NB4 (cell line): ENCODE measurements around the gene C22orf39.

ENCODE experiments used
- DNase-seq: peaks from one replicate; pipeline ENCODE4 v3.0.0; 2010; ENCODE audit warnings: low read depth
- H3K4me3 ChIP-seq: one replicate; pipeline ENCODE4 v1.5.1; 2011; ENCODE audit warnings: mild to moderate bottlenecking, low read depth, low read length, moderate library complexity
- CTCF ChIP-seq: IDR thresholded peaks from one replicate; pipeline ENCODE4 v1.5.1; 2012; ENCODE audit warnings: low read depth, low read length
- MYC ChIP-seq: IDR thresholded peaks from 2 replicates; pipeline ENCODE4 v1.6.1; 2011; ENCODE audit warnings: low read depth, low read length
- POLR2A ChIP-seq: IDR thresholded peaks from 2 replicates; pipeline ENCODE4 v1.6.1; 2011; ENCODE audit warnings: mild to moderate bottlenecking; ENCODE audit not compliant: insufficient read length; ENCODE audit errors: extremely low read depth
- TF ChIP-seq, protein P1 (sequence below): IDR thresholded peaks from 2 replicates; pipeline ENCODE4 v1.6.1; 2011; ENCODE audit warnings: low read depth, low read length

The C22orf39 gene

GRCh38 chr22:19410941-19411689 is 36.4 kb downstream of the C22orf39 start:
- no peak overlapping the region for H3K4me3 ChIP-seq
- TF ChIP-seq POLR2A (no peak), CTCF (no peak), MYC (no peak)
- TF ChIP-seq, protein P1, sequence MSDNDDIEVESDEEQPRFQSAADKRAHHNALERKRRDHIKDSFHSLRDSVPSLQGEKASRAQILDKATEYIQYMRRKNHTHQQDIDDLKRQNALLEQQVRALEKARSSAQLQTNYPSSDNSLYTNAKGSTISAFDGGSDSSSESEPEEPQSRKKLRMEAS: no peak
- no peak for DNase-seq

- H3K4me3 ChIP-seq: no peak overlapping the region
- DNase-seq: no peak
- TF ChIP-seq CTCF: no peak
- TF ChIP-seq, protein P1: no peak
- TF ChIP-seq POLR2A: no peak
- TF ChIP-seq MYC: no peak
These were observed 39.6 kb downstream of the C22orf39 start for GRCh38 chr22:19407649-19408606.

DNA sequence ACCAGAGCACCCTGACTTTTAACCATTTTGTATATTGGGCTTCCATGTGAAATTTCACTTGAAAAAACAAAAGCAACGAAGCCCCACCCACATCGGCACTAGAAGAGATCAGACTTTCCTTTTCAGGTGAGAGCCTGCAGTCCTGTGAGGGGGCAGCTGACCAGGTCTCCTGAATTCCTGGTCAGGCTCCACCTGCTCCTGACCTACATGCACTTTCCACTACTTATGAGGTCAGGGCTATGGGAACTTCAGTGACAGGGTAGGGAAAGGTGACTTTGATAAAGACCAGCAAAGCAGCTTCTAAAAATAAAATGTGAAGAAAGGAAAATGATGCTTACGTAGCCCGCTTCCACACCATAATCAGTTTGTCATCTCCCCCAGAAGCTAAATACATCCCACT is 40.7 kb downstream of the C22orf39 start:
- DNase-seq: no peak
- no peak for TF ChIP-seq CTCF
- TF ChIP-seq, protein P1: no peak
- TF ChIP-seq POLR2A: no peak
- no peak for TF ChIP-seq MYC
- H3K4me3 ChIP-seq: no peak overlapping the region

- no peak for DNase-seq
- H3K4me3 ChIP-seq: no peak overlapping the region
- TF ChIP-seq MYC (no peak), CTCF (no peak), POLR2A (no peak)
- TF ChIP-seq, protein P1: no peak
These were observed 41.2 kb downstream of the C22orf39 start for GRCh38 chr22:19406281-19406811.

GRCh38 chr22:19405652-19406051 is 41.9 kb downstream of the C22orf39 start:
- no peak for DNase-seq
- no peak overlapping the region for H3K4me3 ChIP-seq
- TF ChIP-seq POLR2A (no peak), MYC (no peak), CTCF (no peak)
- TF ChIP-seq, protein P1: no peak
